Hepatocyte (in vitro differentiated cells): Measurements from ENCODE around the gene CBLN3. TPM values are rescaled to one million over a fixed set of nuclear protein-coding genes. Genes with fewer than 3 reads are reported as not detected.

ENCODE experiments used
- DNase-seq: peaks from one replicate; pipeline ENCODE4 v3.0.0-alpha.2; 2016; ENCODE audit warnings: low spot score
- H2AFZ ChIP-seq: fragments of 200-600 bp; sonication (generic); 2 replicates; pipeline ENCODE4 v1.6.0; 2016; ENCODE audit warnings: antibody characterized with exemption, mild to moderate bottlenecking
- H3K27ac ChIP-seq: fragments of 200-600 bp; sonication (generic); 2 replicates; pipeline ENCODE4 v1.5.1; 2016; ENCODE audit warnings: mild to moderate bottlenecking
- H3K27me3 ChIP-seq: fragments of 200-600 bp; sonication (generic); 2 replicates; pipeline ENCODE4 v1.6.1; 2016
- H3K36me3 ChIP-seq: fragments of 200-600 bp; sonication (generic); replicated peaks from 2 replicates; pipeline ENCODE4 v1.5.1; 2016; ENCODE audit warnings: low read depth; ENCODE audit not compliant: insufficient read depth
- H3K4me1 ChIP-seq: fragments of 200-600 bp; sonication (generic); 2 replicates; pipeline ENCODE4 v1.5.1; 2016; ENCODE audit warnings: mild to moderate bottlenecking, moderate library complexity; ENCODE audit not compliant: insufficient read depth
- H3K4me2 ChIP-seq: fragments of 200-600 bp; sonication (generic); 2 replicates; pipeline ENCODE4 v1.6.0; 2016
- H3K4me3 ChIP-seq: fragments of 200-600 bp; sonication (generic); 2 replicates; pipeline ENCODE4 v1.5.1; 2016; ENCODE audit warnings: mild to moderate bottlenecking
- H3K79me2 ChIP-seq: fragments of 200-600 bp; sonication (generic); 2 replicates; pipeline ENCODE4 v1.6.0; 2017; ENCODE audit warnings: mild to moderate bottlenecking
- H3K9me2 ChIP-seq: fragments of 200-600 bp; sonication (generic); replicated peaks from 2 replicates; pipeline ENCODE4 v1.6.0; 2017; ENCODE audit warnings: mild to moderate bottlenecking; ENCODE audit not compliant: insufficient read depth
- H3K9me3 ChIP-seq: fragments of 200-600 bp; sonication (generic); 2 replicates; pipeline ENCODE4 v1.5.1; 2016; ENCODE audit warnings: low read depth, mild to moderate bottlenecking
- H4K20me1 ChIP-seq: fragments of 200-600 bp; sonication (generic); 2 replicates; pipeline ENCODE4 v1.6.0; 2016; ENCODE audit warnings: mild to moderate bottlenecking; ENCODE audit not compliant: insufficient read depth, poor library complexity, severe bottlenecking
- EZH2 ChIP-seq: fragments of 200-600 bp; sonication (generic); IDR thresholded peaks from 2 replicates; pipeline ENCODE4 v1.6.1; 2016; ENCODE audit warnings: antibody characterized with exemption, mild to moderate bottlenecking, borderline replicate concordance
- EZH2phosphoT487 ChIP-seq: fragments of 200-600 bp; sonication (generic); IDR thresholded peaks from one replicate; pipeline ENCODE4 v1.6.1; 2018; ENCODE audit warnings: antibody characterized with exemption, mild to moderate bottlenecking, low read depth, moderate library complexity; ENCODE audit not compliant: unreplicated experiment, severe bottlenecking
- WGBS: methylation state at CpG from one replicate; pipeline ENCODE4 v1.1.6; 2016; ENCODE audit warnings: low lambda C conversion rate; ENCODE audit errors: missing lambda C conversion rate; 5-methylcytosine and 5-hydroxymethylcytosine counted together
- polyA plus RNA-seq: library from polyadenylated mRNA; unstranded; fragments of >200 nt; fragmentation: Nextera tagmentation; extraction: Ambion mirVana; gene quantifications from 2 replicates; pipeline ENCODE4 v1.2.1, GENCODE V29; 2016
- total RNA-seq: library from RNA; depleted of rRNA; stranded (reverse); fragments of >200 nt; gene quantifications from 2 replicates; pipeline ENCODE4 v1.2.3, GENCODE V29; 2014
- TF ChIP-seq, protein P1 (sequence below): fragments of 200-600 bp; sonication (generic); IDR thresholded peaks from 2 replicates; pipeline ENCODE4 v1.5.1; 2016; ENCODE audit warnings: antibody characterized with exemption, mild to moderate bottlenecking; ENCODE audit not compliant: poor library complexity

Gene CBLN3
- total and polyA plus RNA-seq, 2 experiments from 2014 or later: 0.99 to 2.2 TPM

DNA sequence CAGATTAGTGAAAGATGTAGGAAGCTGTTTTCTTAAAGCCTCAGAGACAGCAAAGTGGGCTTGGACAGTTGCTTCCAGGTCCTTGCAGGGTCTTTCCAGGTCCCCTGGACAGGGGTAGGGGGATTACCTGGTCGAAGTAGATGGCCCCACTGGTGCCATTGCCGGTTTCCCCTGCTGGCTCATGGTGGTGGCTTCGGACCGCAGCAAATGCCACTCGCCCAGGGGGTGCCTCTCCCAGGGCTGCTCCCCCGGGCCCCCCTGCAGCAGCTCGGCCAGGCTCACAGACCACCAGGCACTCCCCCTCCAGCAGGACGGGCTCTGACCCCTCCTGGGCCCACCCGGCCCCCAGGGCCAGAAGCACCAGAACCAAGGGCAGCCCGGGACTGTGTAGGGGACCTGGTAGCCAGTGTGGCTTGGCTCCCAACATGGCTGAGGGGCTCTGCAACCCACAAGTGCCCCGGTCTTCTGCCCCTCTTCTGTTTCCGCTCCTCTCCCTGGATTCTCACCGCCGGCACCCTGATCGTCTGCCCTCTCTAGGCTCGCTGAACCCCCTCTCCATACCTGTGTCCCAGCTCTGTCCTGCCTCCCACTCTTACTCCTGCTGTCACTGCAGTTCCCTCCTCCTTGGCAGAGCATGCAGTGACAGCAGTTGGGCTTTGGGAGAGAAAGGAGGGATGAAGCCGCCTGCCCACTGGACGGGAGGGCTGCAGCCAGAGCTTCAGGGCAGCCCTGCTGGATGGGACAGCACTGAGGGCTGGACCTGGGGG is 657 bp downstream of the CBLN3 start:
- Histone ChIP-seq H3K27me3 (no peaks in the 10 kb centered on the region), H3K36me3 (no peaks in the 10 kb centered on the region), H2AFZ (no peak overlapping the region), H3K79me2 (peaks cover 38% of the 10 kb centered on the region), H4K20me1 (peaks cover 22% of the 10 kb centered on the region), H3K4me3 (no peak overlapping the region), H3K27ac (peak overlapping the region; percentile 98), H3K4me2 (peak overlapping the region; percentile 97), H3K9me2 (no peaks in the 10 kb centered on the region), H3K4me1 (peaks cover 40% of the 10 kb centered on the region), H3K9me3 (no peaks in the 10 kb centered on the region)
- TF ChIP-seq EZH2: no peak
- TF ChIP-seq, protein P1, sequence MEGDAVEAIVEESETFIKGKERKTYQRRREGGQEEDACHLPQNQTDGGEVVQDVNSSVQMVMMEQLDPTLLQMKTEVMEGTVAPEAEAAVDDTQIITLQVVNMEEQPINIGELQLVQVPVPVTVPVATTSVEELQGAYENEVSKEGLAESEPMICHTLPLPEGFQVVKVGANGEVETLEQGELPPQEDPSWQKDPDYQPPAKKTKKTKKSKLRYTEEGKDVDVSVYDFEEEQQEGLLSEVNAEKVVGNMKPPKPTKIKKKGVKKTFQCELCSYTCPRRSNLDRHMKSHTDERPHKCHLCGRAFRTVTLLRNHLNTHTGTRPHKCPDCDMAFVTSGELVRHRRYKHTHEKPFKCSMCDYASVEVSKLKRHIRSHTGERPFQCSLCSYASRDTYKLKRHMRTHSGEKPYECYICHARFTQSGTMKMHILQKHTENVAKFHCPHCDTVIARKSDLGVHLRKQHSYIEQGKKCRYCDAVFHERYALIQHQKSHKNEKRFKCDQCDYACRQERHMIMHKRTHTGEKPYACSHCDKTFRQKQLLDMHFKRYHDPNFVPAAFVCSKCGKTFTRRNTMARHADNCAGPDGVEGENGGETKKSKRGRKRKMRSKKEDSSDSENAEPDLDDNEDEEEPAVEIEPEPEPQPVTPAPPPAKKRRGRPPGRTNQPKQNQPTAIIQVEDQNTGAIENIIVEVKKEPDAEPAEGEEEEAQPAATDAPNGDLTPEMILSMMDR: no peak
- no peak for TF ChIP-seq EZH2phosphoT487
- WGBS: 93% methylated on average over 14 of the region's 18 CpGs
- no peak for DNase-seq

DNA sequence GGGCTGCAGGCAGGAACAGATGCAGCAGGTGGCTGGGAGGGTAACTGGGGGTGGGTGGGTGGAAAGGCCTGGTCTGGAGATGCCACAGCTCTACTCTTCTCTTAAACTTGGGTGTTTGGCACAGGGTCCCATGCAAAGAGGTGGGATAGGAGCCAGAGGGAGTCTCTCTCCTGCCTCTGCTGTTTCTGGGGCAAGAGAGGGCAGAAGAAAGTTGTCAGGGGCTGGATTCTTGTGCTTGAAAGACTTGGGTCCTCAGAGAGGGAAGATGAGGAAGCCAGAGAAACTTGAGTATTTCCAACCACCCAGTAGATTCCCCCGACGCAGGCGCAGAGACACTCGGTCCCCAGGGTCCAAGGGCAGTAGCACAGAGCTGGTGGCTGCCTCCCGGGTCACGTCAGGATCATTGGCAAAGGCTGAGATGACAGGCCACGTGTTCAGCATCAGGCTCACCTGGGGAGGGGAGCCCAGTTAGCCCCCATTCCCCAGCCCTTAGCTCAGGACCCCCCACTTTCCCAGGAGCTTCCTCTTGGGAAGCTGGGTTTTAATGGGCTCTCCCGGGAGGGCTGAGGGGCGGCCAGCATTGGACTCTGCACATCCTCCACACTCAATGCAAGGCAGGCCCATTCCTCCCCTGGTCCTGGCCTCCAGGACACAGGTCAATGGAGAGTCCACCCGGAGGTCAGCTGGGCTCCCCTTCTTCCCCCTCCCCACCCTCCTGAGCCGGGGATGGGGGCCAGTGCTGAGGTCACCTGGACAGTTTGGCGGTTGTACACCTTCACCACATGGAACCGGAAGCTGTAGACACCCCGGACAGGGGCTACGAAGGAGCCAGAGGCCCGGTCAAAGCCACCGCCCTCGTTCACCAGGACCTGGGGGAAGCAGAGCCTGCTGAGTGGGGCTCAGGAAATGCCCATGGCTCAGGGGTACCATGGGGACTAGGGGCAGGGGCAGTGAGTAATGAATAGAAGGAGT is 1.6 kb downstream of the CBLN3 start:
- Histone ChIP-seq H3K36me3 (no peaks in the 10 kb centered on the region), H3K9me3 (no peaks in the 10 kb centered on the region), H3K27ac (peak overlapping the region; percentile 98), H3K27me3 (no peaks in the 10 kb centered on the region), H3K4me2 (peak overlapping the region; percentile 63), H3K4me1 (peaks cover 40% of the 10 kb centered on the region), H3K4me3 (no peak overlapping the region), H2AFZ (no peak overlapping the region), H3K79me2 (peaks cover 30% of the 10 kb centered on the region), H4K20me1 (peaks cover 17% of the 10 kb centered on the region), H3K9me2 (no peaks in the 10 kb centered on the region)
- TF ChIP-seq, protein P1: no peak
- TF ChIP-seq EZH2 (no peak), EZH2phosphoT487 (no peak)
- DNase-seq: no peak
- 84% methylated on average over 16 of the region's 18 CpGs for WGBS

DNA sequence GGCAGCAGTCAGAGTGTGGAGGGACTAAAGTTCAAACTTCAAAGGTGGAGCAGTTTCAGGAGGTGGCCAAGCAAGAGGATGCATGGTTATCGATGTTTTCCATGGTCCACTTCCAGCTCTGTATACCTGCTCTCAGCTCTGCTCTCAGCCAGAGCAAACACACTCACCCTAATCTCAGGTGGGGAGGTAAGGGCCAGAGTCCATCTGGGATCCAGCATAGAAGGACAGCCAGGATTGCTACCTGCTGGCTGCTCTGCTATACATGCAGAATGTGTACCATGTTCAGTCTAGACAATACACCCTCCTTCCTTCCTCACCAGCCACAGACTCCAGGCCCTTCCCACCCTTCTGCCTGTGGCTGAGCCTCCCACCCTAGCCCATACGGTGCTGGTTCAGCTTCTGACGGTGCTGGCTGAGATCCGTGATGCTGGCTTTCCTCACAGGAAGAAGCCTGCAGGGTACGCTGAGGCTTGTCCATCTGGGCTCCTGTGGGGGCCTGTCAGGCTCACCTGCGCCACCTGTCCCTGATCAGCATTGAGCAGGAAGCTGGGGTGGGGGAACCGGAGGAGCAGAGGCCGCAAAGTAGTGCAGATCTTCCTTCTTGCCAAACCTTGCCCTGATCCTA is 2.4 kb downstream of the CBLN3 start:
- Histone ChIP-seq H3K4me3 (no peak overlapping the region), H3K4me1 (peaks cover 43% of the 10 kb centered on the region), H3K9me2 (no peaks in the 10 kb centered on the region), H2AFZ (no peak overlapping the region), H3K27me3 (no peaks in the 10 kb centered on the region), H3K9me3 (no peaks in the 10 kb centered on the region), H3K4me2 (peak overlapping the region; percentile 63), H3K36me3 (no peaks in the 10 kb centered on the region), H3K27ac (peak overlapping the region; percentile 98), H4K20me1 (peaks cover 9% of the 10 kb centered on the region), H3K79me2 (peaks cover 24% of the 10 kb centered on the region)
- peak; percentile 79 for DNase-seq
- TF ChIP-seq, protein P1: no peak
- TF ChIP-seq EZH2: no peak
- no peak for TF ChIP-seq EZH2phosphoT487
- WGBS: 53% methylated on average over 8 of the region's 8 CpGs
